G401 (cell line): ENCODE data around the gene TIGD6. TPM values are rescaled to one million over a fixed set of nuclear protein-coding genes. Genes with fewer than 3 reads are reported as not detected.

ENCODE experiments used
- DNase-seq: peaks from one replicate; pipeline ENCODE4 v3.0.0-alpha.2; 2015; ENCODE audit warnings: low spot score
- in situ Hi-C: cut with HindIII; loops from 2 replicates; pipeline ENCODE4 v1.10.0; 2016; ENCODE audit warnings: low sequenced_read_pairs, mixed read lengths
- total RNA-seq: library from RNA; depleted of rRNA; stranded (reverse); fragments of >200 nt; shearing (Covaris generic); gene quantifications from 2 replicates; pipeline ENCODE4 v1.2.3, GENCODE V29; 2014

The TIGD6 gene
- total RNA-seq, 1 experiment from 2014 or later, result 1.9 TPM

DNA sequence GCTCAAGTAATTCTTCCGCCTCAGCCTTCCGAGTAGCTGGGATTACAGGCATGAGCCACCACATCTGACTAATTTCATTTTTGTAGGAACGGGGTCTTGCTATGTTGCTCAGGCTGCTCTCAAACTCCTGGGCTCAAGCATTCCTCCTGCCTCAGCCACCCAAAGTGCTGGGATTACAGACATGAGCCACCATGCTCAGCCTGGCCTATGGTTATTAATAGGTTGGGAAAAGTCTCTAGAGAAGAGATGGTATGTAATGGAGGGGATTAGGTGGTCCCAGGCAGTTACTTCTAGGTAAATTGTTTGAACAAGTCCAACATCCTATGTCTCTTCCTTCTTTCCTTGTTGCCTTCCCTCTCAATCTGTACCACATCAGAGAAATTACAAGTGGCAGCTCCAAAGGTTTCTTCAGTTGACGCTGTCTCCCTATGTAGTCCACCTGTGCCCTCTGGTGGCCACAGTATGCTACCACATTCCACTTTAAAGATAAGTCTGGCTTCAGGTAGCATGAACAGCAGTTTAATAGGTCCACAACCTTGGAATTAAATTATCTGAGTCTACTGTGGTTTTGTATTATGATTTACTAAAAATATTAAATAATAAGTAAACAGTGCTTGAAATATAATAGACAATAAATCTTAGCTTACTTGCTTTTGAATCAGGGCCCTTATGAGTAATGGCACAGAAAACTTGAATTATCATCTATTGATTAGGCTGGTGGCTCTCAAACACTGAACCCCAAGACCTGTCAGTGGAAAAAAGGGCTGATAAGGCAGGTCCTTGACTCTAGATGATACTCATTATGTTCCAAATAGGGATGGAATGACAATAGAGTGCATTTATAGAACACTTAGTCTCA lies 9.7 kb downstream of the TIGD6 start:
- peak; percentile 95 for DNase-seq
- in situ Hi-C loops, result loop anchor here (25.0 kb wide), 1 partner anchor 353 kb away; no protein-coding TSS in a partner anchor

GRCh38 chr5:149988126-149988525 lies 12.3 kb downstream of the TIGD6 start:
- DNase-seq, result no peak
- in situ Hi-C loops, result loop anchor here (25.0 kb wide), 1 partner anchor 351 kb away; no protein-coding TSS in a partner anchor

GRCh38 chr5:149982505-149982904 lies 17.9 kb downstream of the TIGD6 start:
- no peak for DNase-seq
- in situ Hi-C loops, result loop anchor here (25.0 kb wide), 1 partner anchor 345 kb away; no protein-coding TSS in a partner anchor

GRCh38 chr5:149981206-149981605 lies 19.2 kb downstream of the TIGD6 start:
- in situ Hi-C loops, result loop anchor here (25.0 kb wide), 1 partner anchor 344 kb away; no protein-coding TSS in a partner anchor
- DNase-seq, result no peak

- in situ Hi-C loops, result loop anchor here (25.0 kb wide), 1 partner anchor 343 kb away; no protein-coding TSS in a partner anchor
- DNase-seq, result no peak
Measured at GRCh38 chr5:149979896-149980295, 20.6 kb downstream of the TIGD6 start.

DNA sequence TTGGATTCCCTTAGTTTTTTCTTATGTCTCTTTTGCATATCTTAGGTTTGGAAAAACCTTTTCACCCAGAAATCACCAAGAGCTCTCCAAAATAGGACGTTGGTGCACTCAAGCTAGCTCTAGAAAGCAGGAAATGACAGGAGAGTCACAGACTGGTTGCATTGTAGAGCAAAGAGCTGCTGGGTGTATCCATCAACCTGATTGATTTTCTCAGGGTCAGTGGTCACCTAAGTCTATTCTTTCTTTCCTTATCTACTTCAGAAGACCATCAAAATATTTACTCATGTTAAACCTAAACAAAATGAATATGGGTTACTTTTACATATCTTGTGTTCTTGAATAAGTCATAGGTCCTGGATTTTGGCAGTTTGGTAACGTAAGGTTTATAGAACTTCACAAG lies 25.0 kb downstream of the TIGD6 start:
- DNase-seq, result no peak
- in situ Hi-C loops, result loop anchor here (25.0 kb wide), 1 partner anchor 338 kb away; no protein-coding TSS in a partner anchor

DNA sequence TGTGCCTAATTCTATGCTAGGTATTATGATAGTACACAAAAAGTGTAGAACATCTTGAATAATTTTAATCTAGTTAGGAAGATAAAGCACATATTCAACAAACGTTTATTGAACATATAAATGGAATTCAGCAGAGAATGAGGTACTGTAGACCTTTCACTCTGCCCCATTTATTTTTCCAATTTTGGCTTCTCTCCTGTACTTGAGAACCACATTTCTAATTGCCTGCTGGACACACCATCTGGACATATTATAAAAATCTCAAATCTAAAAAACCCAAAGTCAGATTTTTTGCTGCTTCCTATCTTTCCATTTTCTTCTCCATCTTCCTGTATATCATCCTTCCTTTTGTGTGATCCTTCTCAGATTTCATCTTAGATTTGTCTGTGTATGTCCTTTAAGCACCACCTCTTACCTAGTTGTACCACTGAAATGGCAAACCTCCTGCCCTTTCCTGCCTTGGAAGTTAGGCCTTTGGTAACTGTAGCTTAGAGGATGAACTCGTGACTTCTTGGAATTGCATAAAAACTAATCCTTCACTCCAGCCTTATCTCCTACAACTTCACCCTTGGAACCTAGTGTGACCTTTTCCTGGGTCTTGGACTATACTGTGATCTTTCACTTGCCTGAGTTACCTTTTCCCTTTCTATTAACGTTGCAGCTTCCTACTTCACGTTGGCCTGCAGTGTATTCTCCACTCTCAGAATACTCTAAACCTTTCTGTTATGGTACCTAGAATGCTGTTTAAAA lies 31.1 kb downstream of the TIGD6 start:
- peak; percentile 90 for DNase-seq
- in situ Hi-C loops, result no loop called here

DNA sequence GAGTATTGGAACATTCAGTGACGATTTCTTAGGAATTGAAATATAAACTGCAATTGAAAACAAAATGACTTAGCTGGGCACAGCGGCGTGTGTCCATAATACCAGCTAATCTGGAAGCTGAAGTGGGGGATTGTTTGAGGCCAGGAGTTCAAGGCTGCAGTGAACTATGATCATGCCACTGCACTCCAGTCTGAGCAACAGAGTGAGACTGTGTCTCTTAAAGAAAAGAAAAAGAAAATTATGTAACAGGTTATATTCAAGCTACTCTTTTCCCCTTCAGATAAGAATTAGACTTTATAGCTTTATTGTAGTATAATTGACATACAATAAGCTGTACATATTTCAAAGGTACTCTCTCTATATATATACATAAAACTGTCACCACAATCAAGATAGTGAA lies 33.5 kb downstream of the TIGD6 start:
- no peak for DNase-seq
- in situ Hi-C loops, result no loop called here

- in situ Hi-C loops, result no loop called here
Measured at GRCh38 chr5:149963729-149964128, 36.7 kb downstream of the TIGD6 start.

DNA sequence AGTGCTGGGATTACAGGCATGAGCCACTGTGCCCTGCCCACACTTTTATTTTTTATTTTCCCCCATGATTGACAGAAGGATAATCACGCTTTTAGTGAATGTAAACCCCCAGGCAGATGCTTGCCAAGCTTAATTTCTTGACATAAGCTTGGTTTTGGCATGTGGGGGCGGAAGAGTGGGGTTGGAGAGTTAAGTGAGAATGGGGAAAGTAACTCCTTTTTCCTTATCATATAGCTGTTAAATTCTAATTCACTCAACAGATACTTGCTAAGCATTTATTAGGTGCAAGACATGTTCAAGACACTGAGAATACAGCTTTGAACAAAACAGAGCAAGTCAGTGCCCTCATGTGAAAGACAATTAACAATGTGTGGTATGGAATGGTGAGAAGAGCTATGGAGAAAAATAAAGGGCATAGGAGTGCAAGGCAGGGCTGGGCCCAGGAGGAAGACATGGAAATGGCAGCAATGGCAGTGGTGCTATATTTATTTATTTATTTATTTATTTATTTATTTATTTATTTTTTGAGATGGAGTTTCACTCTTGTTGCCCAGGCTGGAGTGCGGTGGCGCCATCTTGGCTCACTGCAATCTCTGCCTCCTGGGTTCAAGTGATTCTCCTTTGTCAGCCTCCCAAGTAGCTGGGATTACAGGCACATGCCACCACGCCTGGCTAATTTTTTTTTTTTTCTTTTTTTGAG lies 37.7 kb downstream of the TIGD6 start:
- peak; percentile 18 for DNase-seq
- in situ Hi-C loops, result no loop called here

More at GRCh38 chr5:149963729-149964128, 36.7 kb downstream of the TIGD6 start:
- DNase-seq, result no peak

- in situ Hi-C loops, result no loop called here
- peak; percentile 81 for DNase-seq
Measured at GRCh38 chr5:149961957-149962409, 38.5 kb downstream of the TIGD6 start.

GRCh38 chr5:149961186-149961685 lies 39.2 kb downstream of the TIGD6 start:
- in situ Hi-C loops, result no loop called here

DNA sequence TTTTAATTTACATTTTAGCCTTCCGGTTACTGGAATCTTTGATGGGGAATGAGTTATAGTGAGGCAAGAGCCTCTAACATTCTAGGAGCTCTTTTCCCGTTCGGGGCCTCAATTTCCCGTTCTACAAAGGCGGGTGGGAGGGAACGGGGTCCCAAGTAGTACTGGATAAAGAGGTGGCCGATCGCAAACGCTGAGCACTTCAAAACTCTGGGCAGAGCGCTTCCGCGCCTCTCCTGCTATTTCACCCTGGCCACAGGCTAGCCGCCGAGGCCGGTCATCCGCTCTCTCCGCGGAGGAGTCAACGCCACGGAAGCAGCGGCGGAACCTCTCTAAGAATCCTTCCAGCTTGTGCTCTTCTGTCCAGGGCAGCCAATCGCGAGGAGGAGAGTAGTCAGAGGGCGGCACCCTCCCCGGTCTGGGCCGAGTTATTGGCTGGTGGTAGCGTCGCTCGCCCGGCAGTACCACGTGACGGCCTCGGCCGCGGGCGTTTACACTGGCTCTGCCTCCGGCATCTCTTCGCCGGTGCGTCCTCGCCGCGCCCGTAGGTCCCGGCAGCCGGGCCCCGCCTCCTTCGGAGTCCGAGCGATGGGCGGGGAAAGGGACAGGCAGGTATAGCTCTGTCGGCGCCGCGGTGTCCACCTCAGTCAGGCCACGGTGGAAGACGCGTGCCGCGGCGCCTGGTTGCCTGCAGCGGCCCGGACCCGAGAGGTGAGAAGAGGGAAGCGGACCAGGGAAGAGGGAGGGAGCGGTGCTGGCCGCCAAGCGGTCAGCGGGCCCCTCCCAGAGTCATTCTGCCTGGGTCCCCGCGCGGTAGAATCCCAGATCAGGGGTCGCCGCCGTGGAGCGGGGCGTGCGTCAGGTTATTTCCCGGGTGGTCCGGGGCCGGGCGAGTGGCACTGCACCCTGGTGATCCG lies 39.9 kb downstream of the TIGD6 start, which contains the start of gene SLC26A2:
Gene SLC26A2 (plus strand): TSS at position 487 of the 914 bp plus-strand sequence. CDS start 16,895 bp downstream, outside the sequence.
- DNase-seq, result peak; percentile 99
- in situ Hi-C loops, result no loop called here

More at GRCh38 chr5:149961186-149961685, 39.2 kb downstream of the TIGD6 start:
- peak; percentile 54 for DNase-seq

DNA sequence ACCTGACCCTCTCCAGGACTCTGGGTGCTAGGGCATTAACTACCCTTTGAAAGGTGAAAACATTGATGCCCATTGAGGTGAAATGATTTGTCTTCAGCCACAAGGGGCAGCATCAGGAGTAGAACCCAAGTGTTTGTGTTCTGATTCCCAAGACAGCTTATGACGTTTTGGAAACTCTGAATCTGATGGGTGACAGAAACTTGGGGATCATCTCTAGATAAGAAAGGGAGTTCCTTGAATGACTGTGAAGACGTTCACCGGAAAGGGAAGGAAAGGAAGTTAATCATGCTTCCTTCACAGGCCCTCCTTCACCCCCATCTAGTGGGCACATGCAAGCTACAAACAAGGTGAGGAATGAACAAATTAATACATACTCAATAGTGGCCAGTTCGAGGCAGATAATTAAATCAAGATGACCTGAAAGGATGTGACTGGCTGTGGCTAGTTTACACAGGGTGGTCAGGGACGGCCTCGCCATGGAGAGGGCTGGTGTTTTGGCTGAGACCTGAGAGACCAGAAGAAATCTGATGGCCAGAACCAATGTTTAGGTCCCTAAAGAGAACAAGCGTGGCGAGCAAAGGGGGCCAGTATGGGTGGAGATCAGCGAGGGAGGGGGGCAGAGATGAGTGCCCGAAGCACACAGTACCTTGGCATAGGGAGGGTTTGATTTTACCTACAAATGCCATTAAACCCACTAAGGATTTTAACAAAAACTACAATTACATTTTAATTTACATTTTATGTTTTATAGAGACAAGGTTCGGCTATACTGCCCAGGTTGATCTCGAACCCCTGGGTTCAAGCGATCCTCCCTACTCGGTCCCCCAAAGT lies 40.8 kb downstream of the TIGD6 start:
- in situ Hi-C loops, result no loop called here
- peak; percentile 54 for DNase-seq

DNA sequence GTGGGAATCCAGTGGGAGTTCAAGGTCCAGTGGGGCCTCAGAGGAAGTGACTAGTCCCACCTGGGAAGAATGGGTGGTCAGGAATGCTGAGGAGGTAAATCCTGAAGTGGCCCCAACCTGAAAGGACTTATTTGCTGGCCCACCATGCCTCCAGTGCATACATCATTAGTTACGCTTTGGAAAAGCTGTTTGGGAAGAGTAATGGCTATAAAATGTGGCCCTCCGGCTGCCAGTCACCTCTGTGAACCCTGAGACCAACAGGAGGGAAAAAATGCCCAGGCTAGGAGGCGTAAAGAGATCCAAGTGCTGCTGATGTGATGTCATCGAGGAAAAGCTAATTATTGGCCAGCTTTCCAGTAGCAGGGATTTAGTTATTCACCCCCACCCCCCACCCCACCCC lies 42.6 kb downstream of the TIGD6 start:
- in situ Hi-C loops, result no loop called here
- DNase-seq, result no peak

DNA sequence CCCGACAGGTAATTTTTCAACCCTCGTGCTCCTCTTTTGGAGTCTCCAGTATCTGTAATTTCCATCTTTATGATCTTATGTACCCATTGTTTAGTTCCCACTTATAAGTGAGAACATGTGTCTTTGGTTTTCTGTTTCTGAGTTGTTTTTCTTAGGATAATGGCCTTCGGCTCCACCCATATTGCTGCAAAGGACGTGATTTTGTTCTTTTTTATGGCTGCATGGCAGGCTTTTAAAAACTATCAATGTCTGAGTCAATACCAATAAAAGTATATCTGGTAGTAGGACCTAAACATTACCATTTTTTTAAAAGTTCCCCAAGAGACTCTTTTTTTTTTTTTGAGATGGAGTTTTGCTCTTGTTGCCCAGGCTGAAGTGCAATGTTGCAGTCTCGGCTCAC lies 43.8 kb downstream of the TIGD6 start:
- in situ Hi-C loops, result no loop called here
- DNase-seq, result no peak

GRCh38 chr5:149954798-149955197 lies 45.7 kb downstream of the TIGD6 start:
- DNase-seq, result no peak
- in situ Hi-C loops, result no loop called here
